ENCODE measurements around the gene RFPL1.
"Not testable (repeated sequence)": the region's sequence is repeated elsewhere in the genome, so short reads cannot be mapped to it uniquely, and the experiment has no call there.

RFPL1 gene

GRCh38 chr22:29412772-29413171 lies 25.6 kb upstream of the RFPL1 start:
- WGBS (ENCODE audit: extremely low coverage, insufficient coverage, low lambda C conversion rate): no CpG with 5 or more reads among the region's 4 CpGs
- not testable (repeated sequence) for H2BK120ac ChIP-seq (ENCODE audit: low read depth, low read length); H3K79me2 ChIP-seq (ENCODE audit: control insufficient read depth, insufficient read depth, low read length); H4K5ac ChIP-seq (ENCODE audit: low read length); H3K79me1 ChIP-seq (ENCODE audit: low read length); H4K8ac ChIP-seq (ENCODE audit: low read depth, low read length); H3K36me3 ChIP-seq (ENCODE audit: control insufficient read depth, insufficient read depth, low read length); H3K9ac ChIP-seq (ENCODE audit: low read length); H3K23ac ChIP-seq (ENCODE audit: low read length); H3K4me3 ChIP-seq (ENCODE audit: low read length); H3K56ac ChIP-seq (ENCODE audit: low read length); H3K18ac ChIP-seq (ENCODE audit: low read length); H2BK5ac ChIP-seq (ENCODE audit: low read length); H3K4me2 ChIP-seq (ENCODE audit: low read length); H3K27me3 ChIP-seq (ENCODE audit: insufficient read depth, low read length, poor library complexity); H2AK5ac ChIP-seq (ENCODE audit: low read length); H3K4ac ChIP-seq (ENCODE audit: low read depth, low read length); H3K27ac ChIP-seq (ENCODE audit: low read depth, low read length); H3K4me1 ChIP-seq (ENCODE audit: control insufficient read depth, low read depth, low read length); H2BK15ac ChIP-seq (replicated peaks; ENCODE audit: low read depth)
- DNase-seq: peak; percentile 41

- not testable (repeated sequence) for H3K4me1 ChIP-seq (ENCODE audit: control insufficient read depth, low read depth, low read length); H3K4me3 ChIP-seq (ENCODE audit: low read length); H2BK5ac ChIP-seq (ENCODE audit: low read length); H3K23ac ChIP-seq (ENCODE audit: low read length); H3K79me1 ChIP-seq (ENCODE audit: low read length); H3K36me3 ChIP-seq (ENCODE audit: control insufficient read depth, insufficient read depth, low read length); H3K4me2 ChIP-seq (ENCODE audit: low read length); H4K5ac ChIP-seq (ENCODE audit: low read length); H2BK120ac ChIP-seq (ENCODE audit: low read depth, low read length); H3K27me3 ChIP-seq (ENCODE audit: insufficient read depth, low read length, poor library complexity); H3K9ac ChIP-seq (ENCODE audit: low read length); H3K18ac ChIP-seq (ENCODE audit: low read length); H4K8ac ChIP-seq (ENCODE audit: low read depth, low read length); H2BK15ac ChIP-seq (replicated peaks; ENCODE audit: low read depth); H3K79me2 ChIP-seq (ENCODE audit: control insufficient read depth, insufficient read depth, low read length); H3K4ac ChIP-seq (ENCODE audit: low read depth, low read length); H2AK5ac ChIP-seq (ENCODE audit: low read length)
- WGBS (ENCODE audit: extremely low coverage, insufficient coverage, low lambda C conversion rate): no CpG with 5 or more reads among the region's 23 CpGs
- H3K56ac ChIP-seq (ENCODE audit: low read length): peak overlapping the region; percentile 56
- DNase-seq: peak; percentile 21
- H3K27ac ChIP-seq (ENCODE audit: low read depth, low read length): peak overlapping the region; percentile 66
Observed at GRCh38 chr22:29414951-29415591, 23.3 kb upstream of the RFPL1 start.

GRCh38 chr22:29418704-29419103 lies 19.7 kb upstream of the RFPL1 start:
- H2AK5ac ChIP-seq (ENCODE audit: low read length); H3K4me2 ChIP-seq (ENCODE audit: low read length); H3K4me3 ChIP-seq (ENCODE audit: low read length); H4K5ac ChIP-seq (ENCODE audit: low read length); H3K79me1 ChIP-seq (ENCODE audit: low read length); H2BK5ac ChIP-seq (ENCODE audit: low read length); H3K56ac ChIP-seq (ENCODE audit: low read length); H3K27me3 ChIP-seq (ENCODE audit: insufficient read depth, low read length, poor library complexity); H3K4ac ChIP-seq (ENCODE audit: low read depth, low read length); H3K4me1 ChIP-seq (ENCODE audit: control insufficient read depth, low read depth, low read length); H3K36me3 ChIP-seq (ENCODE audit: control insufficient read depth, insufficient read depth, low read length); H2BK15ac ChIP-seq (replicated peaks; ENCODE audit: low read depth); H3K27ac ChIP-seq (ENCODE audit: low read depth, low read length); H3K18ac ChIP-seq (ENCODE audit: low read length); H4K8ac ChIP-seq (ENCODE audit: low read depth, low read length); DNase-seq; H3K9ac ChIP-seq (ENCODE audit: low read length); H3K79me2 ChIP-seq (ENCODE audit: control insufficient read depth, insufficient read depth, low read length); H2BK120ac ChIP-seq (ENCODE audit: low read depth, low read length); H3K23ac ChIP-seq (ENCODE audit: low read length): not testable (repeated sequence)
- no CpG with 5 or more reads among the region's 5 CpGs for WGBS (ENCODE audit: extremely low coverage, insufficient coverage, low lambda C conversion rate)

- no peak overlapping the region for H3K56ac ChIP-seq (ENCODE audit: low read length)
- no peak overlapping the region for H4K8ac ChIP-seq (ENCODE audit: low read depth, low read length)
- no peak overlapping the region for H2BK5ac ChIP-seq (ENCODE audit: low read length)
- no peak overlapping the region for H3K27ac ChIP-seq (ENCODE audit: low read depth, low read length)
- WGBS (ENCODE audit: extremely low coverage, insufficient coverage, low lambda C conversion rate): no CpG with 5 or more reads among the region's 7 CpGs
- H3K9ac ChIP-seq (ENCODE audit: low read length): no peak overlapping the region
- no peak overlapping the region for H4K5ac ChIP-seq (ENCODE audit: low read length)
- H3K27me3 ChIP-seq (ENCODE audit: insufficient read depth, low read length, poor library complexity): no peaks in the 10 kb centered on the region
- no peaks in the 10 kb centered on the region for H3K36me3 ChIP-seq (ENCODE audit: control insufficient read depth, insufficient read depth, low read length)
- H3K4me3 ChIP-seq (ENCODE audit: low read length): no peak overlapping the region
- no peak overlapping the region for H2BK15ac ChIP-seq (replicated peaks; ENCODE audit: low read depth)
- no peak overlapping the region for H3K23ac ChIP-seq (ENCODE audit: low read length)
- H2BK120ac ChIP-seq (ENCODE audit: low read depth, low read length): no peak overlapping the region
- no peaks in the 10 kb centered on the region for H3K79me2 ChIP-seq (ENCODE audit: control insufficient read depth, insufficient read depth, low read length)
- no peaks in the 10 kb centered on the region for H3K79me1 ChIP-seq (ENCODE audit: low read length)
- no peak overlapping the region for H2AK5ac ChIP-seq (ENCODE audit: low read length)
- no peak overlapping the region for H3K18ac ChIP-seq (ENCODE audit: low read length)
- peaks cover 1% of the 10 kb centered on the region for H3K4me1 ChIP-seq (ENCODE audit: control insufficient read depth, low read depth, low read length)
- H3K4ac ChIP-seq (ENCODE audit: low read depth, low read length): no peak overlapping the region
- H3K4me2 ChIP-seq (ENCODE audit: low read length): no peak overlapping the region
- DNase-seq: no peak
Observed at GRCh38 chr22:29426476-29426875, 11.9 kb upstream of the RFPL1 start.

- Histone ChIP-seq H3K4me3 (ENCODE audit: low read length) (no peak overlapping the region), H4K5ac (ENCODE audit: low read length) (no peak overlapping the region), H3K4ac (ENCODE audit: low read depth, low read length) (no peak overlapping the region), H2BK5ac (ENCODE audit: low read length) (no peak overlapping the region), H3K18ac (ENCODE audit: low read length) (no peak overlapping the region), H3K4me1 (ENCODE audit: control insufficient read depth, low read depth, low read length) (peaks cover 1% of the 10 kb centered on the region), H3K79me1 (ENCODE audit: low read length) (no peaks in the 10 kb centered on the region), H3K56ac (ENCODE audit: low read length) (no peak overlapping the region), H2BK120ac (ENCODE audit: low read depth, low read length) (no peak overlapping the region), H3K9ac (ENCODE audit: low read length) (no peak overlapping the region), H3K4me2 (ENCODE audit: low read length) (no peak overlapping the region), H3K79me2 (ENCODE audit: control insufficient read depth, insufficient read depth, low read length) (no peaks in the 10 kb centered on the region), H4K8ac (ENCODE audit: low read depth, low read length) (no peak overlapping the region), H3K27me3 (ENCODE audit: insufficient read depth, low read length, poor library complexity) (no peaks in the 10 kb centered on the region), H3K27ac (ENCODE audit: low read depth, low read length) (no peak overlapping the region), H2AK5ac (ENCODE audit: low read length) (no peak overlapping the region), H3K36me3 (ENCODE audit: control insufficient read depth, insufficient read depth, low read length) (no peaks in the 10 kb centered on the region), H2BK15ac (replicated peaks; ENCODE audit: low read depth) (no peak overlapping the region), H3K23ac (ENCODE audit: low read length) (no peak overlapping the region)
- DNase-seq: no peak
- no CpG with 5 or more reads among the region's 2 CpGs for WGBS (ENCODE audit: extremely low coverage, insufficient coverage, low lambda C conversion rate)
Observed at GRCh38 chr22:29427176-29427760, 11.1 kb upstream of the RFPL1 start.

GRCh38 chr22:29431986-29432385 lies 6.4 kb upstream of the RFPL1 start:
- H3K79me1 ChIP-seq (ENCODE audit: low read length): no peaks in the 10 kb centered on the region
- peaks cover 1% of the 10 kb centered on the region for H3K4me1 ChIP-seq (ENCODE audit: control insufficient read depth, low read depth, low read length)
- H3K36me3 ChIP-seq (ENCODE audit: control insufficient read depth, insufficient read depth, low read length): no peaks in the 10 kb centered on the region
- H3K9ac ChIP-seq (ENCODE audit: low read length): no peak overlapping the region
- H3K27ac ChIP-seq (ENCODE audit: low read depth, low read length): no peak overlapping the region
- H3K4me3 ChIP-seq (ENCODE audit: low read length): no peak overlapping the region
- no peak overlapping the region for H3K4ac ChIP-seq (ENCODE audit: low read depth, low read length)
- no peak overlapping the region for H4K8ac ChIP-seq (ENCODE audit: low read depth, low read length)
- no peak overlapping the region for H4K5ac ChIP-seq (ENCODE audit: low read length)
- H2BK120ac ChIP-seq (ENCODE audit: low read depth, low read length): no peak overlapping the region
- no peak overlapping the region for H2BK15ac ChIP-seq (replicated peaks; ENCODE audit: low read depth)
- no peak overlapping the region for H2AK5ac ChIP-seq (ENCODE audit: low read length)
- peak; percentile 80 for DNase-seq
- H3K27me3 ChIP-seq (ENCODE audit: insufficient read depth, low read length, poor library complexity): no peaks in the 10 kb centered on the region
- H3K56ac ChIP-seq (ENCODE audit: low read length): no peak overlapping the region
- H3K18ac ChIP-seq (ENCODE audit: low read length): no peak overlapping the region
- H3K23ac ChIP-seq (ENCODE audit: low read length): no peak overlapping the region
- H3K79me2 ChIP-seq (ENCODE audit: control insufficient read depth, insufficient read depth, low read length): no peaks in the 10 kb centered on the region
- H3K4me2 ChIP-seq (ENCODE audit: low read length): no peak overlapping the region
- no peak overlapping the region for H2BK5ac ChIP-seq (ENCODE audit: low read length)
- WGBS (ENCODE audit: extremely low coverage, insufficient coverage, low lambda C conversion rate): no CpG with 5 or more reads among the region's 5 CpGs
